HepG2 (cell line): ENCODE results near the gene PXMP4. TPM values are rescaled to one million over a fixed set of nuclear protein-coding genes. Genes with fewer than 3 reads are reported as not detected.

Source experiments
- ARNTL ChIP-seq: sonication (generic); formaldehyde crosslinking; IDR thresholded peaks from 2 replicates; pipeline ENCODE4 v1.4.0; 2020; ENCODE audit warnings: mild to moderate bottlenecking, missing genetic modification reagents
- CSRNP2 ChIP-seq: sonication (generic); formaldehyde crosslinking; conservative IDR thresholded peaks from 2 replicates; pipeline ENCODE4 v1.8.0; 2022; ENCODE audit warnings: low read depth, missing genetic modification reagents
- FOXA3 ChIP-seq: IDR thresholded peaks from 2 replicates; pipeline ENCODE4 v1.6.1; 2016; ENCODE audit warnings: missing genetic modification reagents, missing compliant biosample characterization
- FOXO1 ChIP-seq: sonication (generic); formaldehyde crosslinking; IDR thresholded peaks from 2 replicates; pipeline ENCODE4 v1.4.0; 2020; ENCODE audit warnings: missing genetic modification reagents
- GLI4 ChIP-seq: sonication (generic); formaldehyde crosslinking; IDR thresholded peaks from 2 replicates; pipeline ENCODE4 v1.5.1; 2020; ENCODE audit warnings: missing genetic modification reagents, mild to moderate bottlenecking, moderate library complexity, borderline replicate concordance
- GMEB2 ChIP-seq: IDR thresholded peaks from 2 replicates; pipeline ENCODE4 v1.6.1; 2016; ENCODE audit warnings: missing biosample characterization, missing genetic modification reagents, low read depth
- MYPOP ChIP-seq: sonication (generic); formaldehyde crosslinking; IDR thresholded peaks from 2 replicates; pipeline ENCODE4 v1.8.1; 2023; ENCODE audit warnings: mild to moderate bottlenecking, moderate library complexity, missing genetic modification reagents
- RBM22 ChIP-seq: fragments of 200-400 bp; formaldehyde crosslinking; optimal IDR thresholded peaks from 2 replicates; pipeline ENCODE3; 2017; ENCODE audit warnings: mild to moderate bottlenecking, low read length, moderate library complexity
- SP140L ChIP-seq: sonication (generic); formaldehyde crosslinking; IDR thresholded peaks from 2 replicates; pipeline ENCODE4 v1.4.0; 2020; ENCODE audit warnings: missing genetic modification reagents, borderline replicate concordance
- SRSF9 ChIP-seq: fragments of 200-400 bp; formaldehyde crosslinking; IDR thresholded peaks from 2 replicates; pipeline ENCODE4 v1.6.1; 2018; ENCODE audit warnings: borderline replicate concordance, mild to moderate bottlenecking, low read depth, low read length; ENCODE audit not compliant: insufficient read depth, poor library complexity, severe bottlenecking
- ZNF224 ChIP-seq: sonication (generic); formaldehyde crosslinking; IDR thresholded peaks from 2 replicates; pipeline ENCODE4 v1.5.0; 2020; ENCODE audit warnings: mild to moderate bottlenecking, missing genetic modification reagents
- ZNF281 ChIP-seq: sonication (generic); formaldehyde crosslinking; IDR thresholded peaks from 2 replicates; pipeline ENCODE4 v1.4.0; 2020; ENCODE audit warnings: missing genetic modification reagents, borderline replicate concordance
- ZNF597 ChIP-seq: sonication (generic); formaldehyde crosslinking; IDR thresholded peaks from 2 replicates; pipeline ENCODE4 v1.5.0; 2020; ENCODE audit warnings: missing genetic modification reagents
- ZNF605 ChIP-seq: sonication (generic); formaldehyde crosslinking; IDR thresholded peaks from 2 replicates; pipeline ENCODE4 v1.8.0; 2022; ENCODE audit warnings: mild to moderate bottlenecking, missing genetic modification reagents
- ZNF670 ChIP-seq: sonication (generic); formaldehyde crosslinking; IDR thresholded peaks from 2 replicates; pipeline ENCODE4 v1.8.0; 2022; ENCODE audit warnings: mild to moderate bottlenecking, missing genetic modification reagents, borderline replicate concordance
- ZNF703 ChIP-seq: sonication (generic); formaldehyde crosslinking; IDR thresholded peaks from 2 replicates; pipeline ENCODE4 v1.5.1; 2020; ENCODE audit warnings: missing genetic modification reagents, mild to moderate bottlenecking, moderate library complexity, borderline replicate concordance
- ZSCAN25 ChIP-seq: sonication (generic); formaldehyde crosslinking; IDR thresholded peaks from 2 replicates; pipeline ENCODE4 v1.8.0; 2022; ENCODE audit warnings: mild to moderate bottlenecking, missing genetic modification reagents
- polyA plus RNA-seq, 8 experiments: library from polyadenylated mRNA; depleted of rRNA in 3 of 8; stranded (reverse) in 7 of 8; unstranded in 1 of 8; fragments of >200 nt; fragmentation: Illumina TruSeq in 4 of 8; extraction: Trizol in 4 of 8; gene quantifications; 2 replicates each; pipeline versions ENCODE4 v1.2.1 to v1.2.3, GENCODE V29; 2011 to 2016; ENCODE audit warnings: low read depth in 4 of 8, missing spikeins in 1 of 8, mixed read lengths in 1 of 8; ENCODE audit not compliant: insufficient read depth in 1 of 8
- total RNA-seq, 5 experiments: library from RNA; depleted of rRNA; stranded (reverse); fragments of >200 nt; fragmentation: Illumina TruSeq; extraction: Trizol; gene quantifications; 2 replicates each; pipeline ENCODE4 v1.2.3, GENCODE V29; 2016; ENCODE audit warnings: low read depth in 1 of 5
- TF ChIP-seq, protein P1 (sequence below): sonication (generic); formaldehyde crosslinking; IDR thresholded peaks from 2 replicates; pipeline ENCODE4 v1.4.0; 2020; ENCODE audit warnings: missing genetic modification reagents

The PXMP4 gene
- total and polyA plus RNA-seq, 2 of the 13 experiments (the other 11 are each of a cell fraction or from before 2014, with no cell fraction given), result not detected

- TF ChIP-seq ZNF597 (0 out of 2 replicates have a peak, but pooled peaks have one; percentile 43), ZSCAN25 (peak; percentile 63; the same call in 1 of the 2 replicates), SRSF9 (no peak), MYPOP (CRISPR knock-in tag) (peak; percentile 92), GMEB2 (0 out of 2 replicates have a peak, but pooled peaks have one; percentile 19), GLI4 (CRISPR knock-in tag) (peak; percentile 62), ARNTL (peak; percentile 55; the same call in 1 of the 2 replicates), SP140L (CRISPR knock-in tag) (peak; percentile 47; the same call in 1 of the 2 replicates), ZNF605 (CRISPR knock-in tag) (peak; percentile 63; the same call in 1 of the 2 replicates), FOXO1 (CRISPR knock-in tag) (peak; percentile 39; the same call in 1 of the 2 replicates), ZNF670 (CRISPR knock-in tag) (peak; percentile 91; the same call in 1 of the 2 replicates), RBM22 (peak; percentile 55), ZNF281 (CRISPR knock-in tag) (peak; percentile 13; the same call in 1 of the 2 replicates), FOXA3 (CRISPR knock-in tag) (peak; percentile 24; the same call in 1 of the 2 replicates), ZNF703 (CRISPR knock-in tag) (0 out of 2 replicates have a peak, but pooled peaks have one; percentile 63), CSRNP2 (CRISPR knock-in tag) (0 out of 2 replicates have a peak, but pooled peaks have one; percentile 41), ZNF224 (CRISPR knock-in tag) (peak; percentile 94)
- TF ChIP-seq, protein P1, sequence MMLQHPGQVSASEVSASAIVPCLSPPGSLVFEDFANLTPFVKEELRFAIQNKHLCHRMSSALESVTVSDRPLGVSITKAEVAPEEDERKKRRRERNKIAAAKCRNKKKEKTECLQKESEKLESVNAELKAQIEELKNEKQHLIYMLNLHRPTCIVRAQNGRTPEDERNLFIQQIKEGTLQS (CRISPR knock-in tag), result peak; percentile 4; the same call in 1 of the 2 replicates
Observed at GRCh38 chr20:33674294-33675135, 45.6 kb downstream of the PXMP4 start, which contains the start of gene NECAB3 (continued).
